Activated T-cell treated with anti-CD3 and anti-CD28 coated beads, Interleukin-2, amount 50 U/mL, for 48 hours (primary cell): ENCODE measurements around the gene CD160.
"Not testable (repeated sequence)": the region's sequence is repeated elsewhere in the genome, so short reads cannot be mapped to it uniquely, and the experiment has no call there.

ENCODE experiments used
- DNase-seq, 2 experiments: peaks; one replicate each; pipeline ENCODE4 v3.0.0-alpha.2; 2020

The CD160 gene

GRCh38 chr1:145759721-145760120, 40.4 kb downstream of the CD160 start:
- no peak for DNase-seq

- not testable (repeated sequence) for DNase-seq
Observed at GRCh38 chr1:145760395-145760949, 41.2 kb downstream of the CD160 start.

GRCh38 chr1:145761498-145761897, 42.2 kb downstream of the CD160 start:
- not testable (repeated sequence) for DNase-seq

- not testable (repeated sequence) for DNase-seq
Observed at GRCh38 chr1:145762001-145762400, 42.7 kb downstream of the CD160 start.

- DNase-seq = not testable (repeated sequence)
Observed at GRCh38 chr1:145764231-145764940, 45.1 kb downstream of the CD160 start.

GRCh38 chr1:145765127-145765526, 45.8 kb downstream of the CD160 start:
- DNase-seq = not testable (repeated sequence)

GRCh38 chr1:145765585-145766360, 46.5 kb downstream of the CD160 start:
- not testable (repeated sequence) for DNase-seq

GRCh38 chr1:145766926-145767325, 47.6 kb downstream of the CD160 start:
- DNase-seq = not testable (repeated sequence)

GRCh38 chr1:145768004-145768403, 48.7 kb downstream of the CD160 start:
- DNase-seq = not testable (repeated sequence)

- DNase-seq = no peak
Observed at GRCh38 chr1:145771056-145771455, 51.8 kb downstream of the CD160 start.

GRCh38 chr1:145773423-145773822, 54.1 kb downstream of the CD160 start:
- DNase-seq = no peak

- DNase-seq = no peak
Observed at GRCh38 chr1:145777357-145778145, 58.3 kb downstream of the CD160 start.

GRCh38 chr1:145778146-145778540, 58.8 kb downstream of the CD160 start:
- DNase-seq = no peak

GRCh38 chr1:145782272-145783099, 63.2 kb downstream of the CD160 start:
- DNase-seq = no peak

GRCh38 chr1:145784409-145784808, 65.1 kb downstream of the CD160 start:
- no peak for DNase-seq

GRCh38 chr1:145785547-145785946, 66.2 kb downstream of the CD160 start:
- DNase-seq = no peak

GRCh38 chr1:145786271-145786670, 67.0 kb downstream of the CD160 start:
- no peak for DNase-seq

- DNase-seq = no peak
Observed at GRCh38 chr1:145788580-145788979, 69.3 kb downstream of the CD160 start.
